GM18907 (cell line): Measurements from ENCODE around the gene EMSY.

Experiments
- ATAC-seq: cut with Tn5 transposase; IDR thresholded peaks from one replicate; pipeline ENCODE4 v1.9.1; 2021; ENCODE audit warnings: mild to moderate bottlenecking, moderate library complexity; ENCODE audit not compliant: unreplicated experiment

Gene EMSY

DNA sequence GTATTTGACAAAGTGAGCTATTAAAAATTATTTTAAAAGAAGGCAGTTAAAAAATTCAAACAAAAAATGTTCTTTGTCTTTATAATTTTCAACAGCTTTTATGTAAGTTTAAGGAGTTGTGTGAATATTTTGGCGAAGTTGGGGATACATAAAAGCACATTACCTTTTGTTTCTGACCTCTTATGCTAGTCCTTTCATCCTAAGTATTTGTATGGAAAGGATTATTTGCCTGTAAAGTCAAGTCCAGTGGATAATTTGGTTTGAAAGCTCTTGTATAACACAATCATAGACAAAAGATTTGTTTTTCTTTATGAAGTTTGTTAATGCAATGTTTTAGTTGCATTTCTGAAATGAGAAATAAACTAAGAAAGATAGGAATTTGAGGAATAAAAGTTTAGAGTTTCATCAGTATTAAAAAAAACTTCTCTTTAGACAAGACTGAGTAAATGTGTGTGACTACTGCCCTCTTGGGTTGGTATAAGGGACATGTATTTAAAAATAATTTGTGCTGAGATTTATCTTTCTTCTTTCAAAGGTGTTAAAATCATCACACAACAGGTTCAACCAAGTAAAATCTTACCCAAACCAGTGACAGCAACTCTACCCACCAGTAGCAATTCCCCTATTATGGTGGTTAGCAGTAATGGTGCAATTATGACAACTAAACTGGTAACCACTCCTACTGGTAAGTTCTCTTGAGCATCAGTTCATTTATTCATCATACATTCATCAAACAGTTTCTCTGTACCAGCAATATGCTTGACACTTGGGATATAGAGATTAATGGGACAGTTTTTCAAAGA lies 68.2 kb downstream of the EMSY start:
- ATAC-seq, result no peak

- ATAC-seq, result no peak
Measured at GRCh38 chr11:76513654-76514034, 68.8 kb downstream of the EMSY start.

DNA sequence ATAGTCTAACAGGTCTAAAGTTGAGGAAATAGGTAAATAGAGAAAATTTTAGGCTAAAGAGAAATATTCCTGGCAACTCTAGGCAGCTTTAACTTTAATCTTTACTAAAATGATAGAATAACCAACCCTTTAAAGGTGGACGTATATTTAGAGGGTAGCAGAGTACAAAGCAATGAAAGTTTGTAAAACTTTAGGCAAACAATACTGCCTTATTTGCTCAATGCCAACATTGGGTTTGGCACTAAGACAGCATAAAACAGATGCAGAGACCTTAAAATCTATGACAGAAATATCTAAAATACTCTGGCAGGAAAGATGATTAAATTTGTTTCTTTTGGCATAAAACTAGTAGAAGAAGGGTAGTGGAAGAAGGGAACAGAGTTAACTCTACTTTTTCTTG lies 70.7 kb downstream of the EMSY start:
- ATAC-seq, result no peak

- no peak for ATAC-seq
Measured at GRCh38 chr11:76523147-76523546, 78.3 kb downstream of the EMSY start.

GRCh38 chr11:76523786-76524436 lies 79.1 kb downstream of the EMSY start:
- ATAC-seq, result no peak

GRCh38 chr11:76524461-76524860 lies 79.6 kb downstream of the EMSY start:
- ATAC-seq, result no peak

- no peak for ATAC-seq
Measured at GRCh38 chr11:76524919-76525318, 80.1 kb downstream of the EMSY start.

- no peak for ATAC-seq
Measured at GRCh38 chr11:76526878-76527277, 82.1 kb downstream of the EMSY start.

DNA sequence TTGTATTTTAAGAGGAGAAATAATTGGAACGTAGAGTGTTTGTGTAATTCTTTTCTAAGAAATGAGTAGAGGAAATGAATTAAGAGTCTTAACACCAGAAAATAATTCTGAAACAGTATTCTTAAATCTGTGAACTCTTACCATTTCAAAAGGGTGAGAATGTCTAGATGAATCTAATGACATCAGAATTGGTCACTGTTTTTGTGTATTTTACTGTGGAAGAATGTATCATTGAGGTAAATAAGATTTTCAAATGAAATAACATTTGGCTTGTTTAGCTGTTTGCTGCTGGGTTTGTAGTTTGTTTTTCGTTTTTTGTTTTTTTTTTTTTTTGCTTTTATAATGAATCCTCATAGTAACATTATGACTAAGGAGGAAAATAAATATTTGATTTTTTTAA lies 97.6 kb downstream of the EMSY start:
- ATAC-seq, result no peak

- no peak for ATAC-seq
Measured at GRCh38 chr11:76543006-76543703, 98.3 kb downstream of the EMSY start.

DNA sequence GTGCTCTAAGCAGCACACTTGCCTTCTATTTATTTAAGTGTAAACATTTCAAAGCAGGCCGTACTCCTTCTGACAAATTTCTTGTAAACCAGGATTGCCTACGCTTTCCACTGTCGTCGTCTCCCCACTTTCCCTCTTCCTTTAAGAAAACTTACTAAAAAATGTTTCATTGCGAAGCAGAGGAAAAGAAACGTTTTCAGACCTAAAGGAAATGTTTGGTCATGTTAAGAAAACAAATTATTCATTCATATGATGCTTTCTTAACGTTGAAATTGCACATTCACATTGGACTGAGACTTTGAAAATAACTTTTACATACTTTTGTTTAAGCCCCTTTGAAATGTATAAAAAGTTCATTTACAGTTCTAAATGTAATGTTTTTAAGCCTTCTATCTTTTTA lies 106.0 kb downstream of the EMSY start:
- ATAC-seq, result no peak

DNA sequence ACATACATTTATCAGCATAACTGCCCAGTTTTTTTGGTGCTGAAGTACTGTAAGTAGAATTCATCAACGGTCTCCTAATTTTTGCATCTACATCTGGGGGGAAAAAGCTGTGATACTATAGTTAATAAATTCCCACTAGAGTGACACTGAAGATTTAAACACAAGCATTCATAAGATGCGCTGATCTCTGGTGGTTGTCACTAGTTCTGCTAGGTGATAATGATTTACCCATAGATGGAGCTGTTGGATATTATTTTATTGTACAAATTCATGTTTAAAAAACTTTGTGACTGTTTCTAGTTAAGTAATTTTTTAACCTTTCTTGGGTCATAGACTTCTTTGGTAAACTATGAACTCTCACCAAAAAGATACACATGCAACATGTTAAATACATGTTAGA lies 106.6 kb downstream of the EMSY start:
- ATAC-seq, result no peak

DNA sequence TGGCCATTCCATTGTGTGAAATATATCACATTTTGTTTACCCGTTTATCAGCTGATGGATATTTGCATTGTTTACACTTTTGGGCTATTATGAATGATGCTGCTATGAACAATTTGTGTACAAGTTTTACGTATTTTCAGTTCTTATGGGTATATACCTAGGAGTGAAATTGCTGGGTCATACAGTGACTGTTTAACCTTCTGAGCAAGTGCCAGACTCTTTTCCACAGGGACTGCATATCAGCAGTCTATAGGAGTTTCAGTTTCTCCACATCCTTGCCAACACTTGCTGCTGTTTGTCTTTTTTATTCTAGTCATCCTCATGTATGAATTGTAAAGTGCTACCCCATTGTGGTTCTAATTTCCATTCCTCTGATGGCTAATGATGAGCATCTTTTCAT lies 108.2 kb downstream of the EMSY start:
- no peak for ATAC-seq

DNA sequence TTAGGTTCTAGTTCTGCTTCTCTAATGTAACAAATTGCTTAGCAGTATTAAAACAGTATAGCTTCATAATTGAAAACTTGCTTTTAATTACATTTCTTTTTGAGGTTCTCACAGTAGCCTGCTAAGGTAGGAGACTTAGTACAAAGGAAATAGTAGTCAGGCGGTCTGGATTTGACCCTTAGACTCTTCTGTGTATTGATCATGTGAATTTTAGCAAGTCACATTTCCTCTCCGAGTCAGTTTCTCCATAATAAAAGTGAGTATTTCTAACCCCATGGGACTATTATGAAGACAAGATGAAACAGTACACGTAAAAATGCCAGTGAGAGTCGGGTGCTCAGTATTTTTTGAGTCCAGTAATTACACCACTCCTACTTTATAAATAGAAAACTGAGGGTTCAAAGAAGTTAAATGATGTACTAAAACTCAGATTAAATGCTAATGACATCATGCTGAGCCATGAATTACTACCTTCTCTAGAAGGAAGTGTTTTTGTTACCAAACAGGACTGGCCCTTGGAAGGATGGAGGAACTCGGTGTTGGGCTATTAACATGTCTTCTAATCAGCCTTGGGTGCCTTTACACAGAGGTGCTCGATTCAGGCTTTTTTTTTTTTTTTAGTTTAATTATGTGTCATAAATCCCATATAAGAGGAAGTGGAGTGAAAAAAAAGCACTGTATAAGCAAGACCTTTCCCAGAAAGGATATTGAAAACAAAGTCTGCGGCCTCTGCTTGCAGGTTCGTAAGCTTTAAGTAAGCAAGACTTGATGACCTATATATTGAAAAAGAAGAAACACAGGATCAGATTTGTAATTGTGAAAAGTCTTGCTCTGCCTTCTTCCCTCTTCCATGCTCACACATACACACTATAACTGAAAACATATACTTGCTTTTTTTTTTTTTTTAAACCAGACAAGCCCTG lies 109.0 kb downstream of the EMSY start:
- ATAC-seq, result no peak

DNA sequence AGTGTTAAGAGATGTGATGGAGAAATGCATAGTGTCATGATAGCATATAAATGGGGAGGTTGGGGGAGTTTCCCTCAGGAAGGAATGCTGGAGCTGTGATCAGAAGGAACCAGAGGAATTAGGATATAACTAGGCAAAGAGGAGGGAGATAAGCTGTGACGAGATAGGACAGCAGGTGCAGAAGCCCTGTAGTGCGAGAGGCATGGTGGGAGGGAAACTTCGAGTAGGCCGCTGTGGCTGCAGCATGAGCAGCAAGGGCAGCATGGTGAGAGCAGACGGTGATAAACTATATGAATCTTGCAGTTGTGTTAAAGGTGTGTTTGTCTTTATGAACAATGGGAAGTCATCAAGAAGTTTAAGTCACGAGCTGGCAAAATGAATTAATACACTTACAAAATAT lies 109.9 kb downstream of the EMSY start:
- no peak for ATAC-seq

- no peak for ATAC-seq
Measured at GRCh38 chr11:76557466-76557865, 112.6 kb downstream of the EMSY start.

GRCh38 chr11:76558473-76558872 lies 113.7 kb downstream of the EMSY start:
- no peak for ATAC-seq

GRCh38 chr11:76558891-76559290 lies 114.1 kb downstream of the EMSY start:
- ATAC-seq, result no peak

DNA sequence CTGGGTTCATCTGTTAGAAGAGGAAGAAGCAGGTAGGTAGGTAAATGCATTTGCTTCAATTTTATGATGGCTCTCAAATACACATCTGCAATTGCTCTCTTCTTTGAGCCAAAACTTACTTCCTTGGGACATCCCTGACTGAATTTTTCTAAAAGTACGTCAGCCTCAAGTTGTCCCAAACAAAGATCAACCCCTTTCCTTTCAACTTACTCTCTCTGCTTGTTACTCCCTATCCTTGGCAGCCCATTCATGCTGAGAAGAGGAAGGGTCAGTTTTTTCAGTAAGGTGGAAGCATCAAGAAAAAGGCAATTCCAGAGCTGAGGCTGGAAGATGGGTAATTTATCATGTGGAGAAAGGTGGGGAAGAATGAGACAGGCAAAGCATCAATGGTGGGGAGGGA lies 114.5 kb downstream of the EMSY start:
- no peak for ATAC-seq

DNA sequence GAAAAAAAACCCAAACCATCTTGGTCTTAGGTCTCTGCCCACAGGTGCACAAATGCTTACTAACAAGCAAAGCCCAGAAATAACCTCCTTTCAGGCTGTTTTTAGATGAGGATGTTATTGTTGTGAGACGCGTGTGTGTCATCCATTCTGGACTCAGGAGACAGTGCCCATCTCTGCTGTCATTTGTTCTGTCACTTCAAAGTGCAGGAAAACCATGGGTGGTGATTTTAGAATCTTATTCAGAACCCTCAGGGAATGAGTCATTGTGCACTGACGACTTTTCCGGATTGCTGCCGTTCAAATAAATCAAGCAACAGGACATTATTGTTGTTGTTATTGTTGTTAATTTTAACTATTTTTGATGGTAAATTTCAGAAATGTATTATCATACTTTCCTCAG lies 115.4 kb downstream of the EMSY start:
- ATAC-seq, result no peak

DNA sequence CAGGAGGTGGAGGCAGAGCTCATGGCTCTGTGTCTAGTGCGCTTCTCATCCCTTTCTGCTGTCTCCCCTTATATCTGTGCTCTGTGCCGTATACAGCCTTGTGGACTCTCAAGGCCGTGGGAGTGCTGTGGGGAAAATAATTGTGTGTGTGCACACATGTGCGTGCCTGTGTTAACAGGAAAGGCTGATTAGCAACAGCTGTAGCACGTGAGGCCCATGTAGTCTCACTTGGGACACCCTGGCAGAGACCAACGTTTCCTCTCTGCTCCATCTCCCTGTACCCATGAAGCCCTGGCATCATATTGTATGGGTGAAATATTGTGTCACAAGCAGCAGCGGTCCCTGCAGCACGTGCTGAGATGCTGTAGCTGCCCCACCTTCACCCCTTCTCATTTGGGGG lies 116.4 kb downstream of the EMSY start:
- ATAC-seq, result no peak
